C4-2B (cell line): ENCODE data around the gene GNL1.

Experiments used
- H3K27ac ChIP-seq: fragments of 450-650 bp; 2 replicates; pipeline ENCODE4 v1.5.1; 2017
- CTCF ChIP-seq: fragments of 450-650 bp; conservative IDR thresholded peaks from 2 replicates; pipeline ENCODE4 v1.5.1; 2017; ENCODE audit warnings: mild to moderate bottlenecking
- ZFX ChIP-seq: fragments of 450-650 bp; IDR thresholded peaks from 2 replicates; pipeline ENCODE4 v1.6.1; 2017

Gene GNL1

GRCh38 chr6:30556066-30556905 lies at the start of gene GNL1:
Gene GNL1 (minus strand): TSS chr6:30556489. CDS start chr6:30556203, 286 bp downstream.
- TF ChIP-seq CTCF (no peak), ZFX (no peak)
- H3K27ac ChIP-seq: peak within 1 kb of the TSS; percentile 97

GRCh38 chr6:30603961-30604360 lies 47.7 kb upstream of the GNL1 start:
- no peak overlapping the region for H3K27ac ChIP-seq
- TF ChIP-seq ZFX: no peak

GRCh38 chr6:30601815-30602641 lies 45.7 kb upstream of the GNL1 start:
- H3K27ac ChIP-seq: no peak overlapping the region
- TF ChIP-seq CTCF (no peak), ZFX (no peak)

GRCh38 chr6:30601436-30601814 lies 45.1 kb upstream of the GNL1 start:
- TF ChIP-seq CTCF: no peak
- no peak for TF ChIP-seq ZFX
- no peak overlapping the region for H3K27ac ChIP-seq

GRCh38 chr6:30600451-30600961 lies 44.2 kb upstream of the GNL1 start:
- H3K27ac ChIP-seq: no peak overlapping the region

GRCh38 chr6:30599625-30600324 lies 43.5 kb upstream of the GNL1 start:
- no peak for TF ChIP-seq ZFX
- no peak for TF ChIP-seq CTCF
- H3K27ac ChIP-seq: no peak overlapping the region

More at GRCh38 chr6:30600451-30600961, 44.2 kb upstream of the GNL1 start:
- TF ChIP-seq ZFX (no peak), CTCF (no peak)

- H3K27ac ChIP-seq: no peak overlapping the region
- TF ChIP-seq ZFX (no peak), CTCF (no peak)
These were observed 42.8 kb upstream of the GNL1 start for GRCh38 chr6:30598912-30599624.
